ELF-1 (cell line): Measurements from ENCODE around the gene FOXO1.

Experiments
- DNase-seq: peaks from one replicate; pipeline ENCODE4 v3.0.0-alpha.2; 2016; ENCODE audit warnings: low read depth, low spot score

The FOXO1 gene

GRCh38 chr13:40509876-40510275 lies 156.6 kb downstream of the FOXO1 start:
- DNase-seq, result no peak

GRCh38 chr13:40508767-40509342 lies 157.6 kb downstream of the FOXO1 start:
- DNase-seq, result no peak

GRCh38 chr13:40508127-40508526 lies 158.3 kb downstream of the FOXO1 start:
- DNase-seq, result no peak

GRCh38 chr13:40506592-40507446 lies 159.6 kb downstream of the FOXO1 start:
- no peak for DNase-seq
